DOHH2 (cell line): ENCODE measurements around the gene HRH1.

Source experiments
- EZH2phosphoT487 ChIP-seq: fragments of 200-600 bp; sonication (generic); IDR thresholded peaks from 2 replicates; pipeline ENCODE4 v1.6.1; 2017; ENCODE audit warnings: borderline replicate concordance, mild to moderate bottlenecking, antibody characterized with exemption, low read length, moderate library complexity, mixed read lengths
- TF ChIP-seq, protein P1 (sequence below): fragments of 200-600 bp; sonication (generic); IDR thresholded peaks from one replicate; pipeline ENCODE4 v1.5.1; 2014; ENCODE audit warnings: antibody characterized with exemption, mild to moderate bottlenecking, low read depth, low read length; ENCODE audit not compliant: poor library complexity, severe bottlenecking

DNA sequence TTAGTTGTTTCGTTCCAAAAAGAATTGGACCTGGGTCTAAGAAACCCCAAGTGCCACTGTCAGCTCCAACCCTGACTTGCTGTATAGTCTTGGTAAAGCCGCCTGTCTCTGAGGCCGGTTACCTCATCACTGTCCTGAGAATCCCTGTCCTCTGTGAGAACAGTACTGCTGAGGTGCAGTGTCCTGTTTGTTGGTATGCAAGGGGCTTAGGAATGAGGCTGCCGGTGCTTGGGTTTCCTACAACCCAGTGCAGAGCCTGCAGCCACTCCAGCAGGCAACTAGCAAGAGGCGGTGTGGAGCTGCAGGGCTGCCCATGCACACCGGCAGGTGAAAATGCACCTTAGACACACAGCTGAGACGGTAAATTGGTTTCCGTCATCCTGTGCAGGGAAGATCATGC, 65.9 kb downstream of the HRH1 start:
- TF ChIP-seq EZH2phosphoT487, result no peak
- TF ChIP-seq, protein P1, sequence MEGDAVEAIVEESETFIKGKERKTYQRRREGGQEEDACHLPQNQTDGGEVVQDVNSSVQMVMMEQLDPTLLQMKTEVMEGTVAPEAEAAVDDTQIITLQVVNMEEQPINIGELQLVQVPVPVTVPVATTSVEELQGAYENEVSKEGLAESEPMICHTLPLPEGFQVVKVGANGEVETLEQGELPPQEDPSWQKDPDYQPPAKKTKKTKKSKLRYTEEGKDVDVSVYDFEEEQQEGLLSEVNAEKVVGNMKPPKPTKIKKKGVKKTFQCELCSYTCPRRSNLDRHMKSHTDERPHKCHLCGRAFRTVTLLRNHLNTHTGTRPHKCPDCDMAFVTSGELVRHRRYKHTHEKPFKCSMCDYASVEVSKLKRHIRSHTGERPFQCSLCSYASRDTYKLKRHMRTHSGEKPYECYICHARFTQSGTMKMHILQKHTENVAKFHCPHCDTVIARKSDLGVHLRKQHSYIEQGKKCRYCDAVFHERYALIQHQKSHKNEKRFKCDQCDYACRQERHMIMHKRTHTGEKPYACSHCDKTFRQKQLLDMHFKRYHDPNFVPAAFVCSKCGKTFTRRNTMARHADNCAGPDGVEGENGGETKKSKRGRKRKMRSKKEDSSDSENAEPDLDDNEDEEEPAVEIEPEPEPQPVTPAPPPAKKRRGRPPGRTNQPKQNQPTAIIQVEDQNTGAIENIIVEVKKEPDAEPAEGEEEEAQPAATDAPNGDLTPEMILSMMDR, result no peak
